Measurements from ENCODE around the gene PGC. TPM values are rescaled to one million over a fixed set of nuclear protein-coding genes. Genes with fewer than 3 reads are reported as not detected.

The PGC gene
- total RNA-seq, 1 experiment from 2014 or later = not detected

GRCh38 chr6:41696788-41697187 is 50.4 kb downstream of the PGC start:
- no peaks in the 10 kb centered on the region for H3K79me1 ChIP-seq (ENCODE audit: insufficient read depth, low read depth, low read length, poor library complexity, severe bottlenecking)
- no peak for DNase-seq
- no CpG with 5 or more reads among the region's 6 CpGs for WGBS (ENCODE audit: extremely low coverage, insufficient read length, low lambda C conversion rate)
- no peaks in the 10 kb centered on the region for H3K23me2 ChIP-seq (ENCODE audit: insufficient read length, low read depth, low read length, poor library complexity, severe bottlenecking)
- H3K4ac ChIP-seq (ENCODE audit: low read depth, low read length) = no peak overlapping the region
- Mint-ChIP-seq H3K4me1 (peaks cover 23% of the 10 kb centered on the region in 2 experiments), H3K36me3 (ENCODE audit: insufficient read depth in 1 of 3, low read depth in 3 of 3) (no peaks in the 10 kb centered on the region; a peak in 1 of 7 replicates), H3K27ac (no peak overlapping the region; a peak in 1 of 7 replicates), H3K9me3 (no peaks in the 10 kb centered on the region), H3K27me3 (ENCODE audit: low read depth) (peaks cover 4% of the 10 kb centered on the region), H3K4me3 (no peak overlapping the region)
- no peak overlapping the region for H2AFZ ChIP-seq (ENCODE audit: low read length)
- no peak overlapping the region for H2BK15ac ChIP-seq (ENCODE audit: low read depth, low read length)
- no peak overlapping the region for H2AK5ac ChIP-seq (ENCODE audit: insufficient read length, low read length)
- H3K4me2 ChIP-seq (ENCODE audit: insufficient read depth, insufficient read length, low read length) = no peak overlapping the region
- H3K9me3 ChIP-seq (ENCODE audit: control insufficient read depth, low read depth, low read length) = no peaks in the 10 kb centered on the region
- H3T11ph ChIP-seq (ENCODE audit: low read length) = no peak overlapping the region
- H4K20me1 ChIP-seq (ENCODE audit: control insufficient read depth, insufficient read depth, insufficient read length) = peaks cover 4% of the 10 kb centered on the region
- H3K18ac ChIP-seq (ENCODE audit: insufficient read length, low read depth, low read length) = no peak overlapping the region
- no peak overlapping the region for H3K14ac ChIP-seq (ENCODE audit: insufficient read depth, low read length)
- H4K8ac ChIP-seq (replicated peaks; ENCODE audit: insufficient read length, low read depth, low read length) = no peak overlapping the region
- no peaks in the 10 kb centered on the region for H3K27me3 ChIP-seq (ENCODE audit: insufficient read depth, low read length)
- no peak overlapping the region for H2BK12ac ChIP-seq (ENCODE audit: insufficient read length, low read depth, low read length)
- TF ChIP-seq CTCF (conservative IDR thresholded peaks at IDR 0.05) = no peak
- H4K5ac ChIP-seq (ENCODE audit: insufficient read length, low read depth, low read length) = no peak overlapping the region
- H2BK20ac ChIP-seq (ENCODE audit: low read depth, low read length, poor library complexity, severe bottlenecking) = no peak overlapping the region
- no peak overlapping the region for H2BK120ac ChIP-seq (ENCODE audit: low read depth, low read length, poor library complexity, severe bottlenecking)
- H3K79me2 ChIP-seq (ENCODE audit: insufficient read depth, low read length) = no peaks in the 10 kb centered on the region
- no peak overlapping the region for H3K23ac ChIP-seq (ENCODE audit: insufficient read length, low read depth, low read length)
- no peak overlapping the region for H4K91ac ChIP-seq (ENCODE audit: insufficient read length, low read depth, low read length)
- no peak overlapping the region for H3K27ac ChIP-seq (ENCODE audit: insufficient read length, low read depth, low read length)
- no peak overlapping the region for H3K9ac ChIP-seq (ENCODE audit: extremely low read depth, insufficient read length, low read length)
- no peak overlapping the region for H2BK5ac ChIP-seq (ENCODE audit: insufficient read length, low read length)
- H3K56ac ChIP-seq (ENCODE audit: insufficient read length, low read depth, low read length) = no peak overlapping the region
- H3K4me1 ChIP-seq (ENCODE audit: insufficient read depth, low read length) = no peaks in the 10 kb centered on the region

All from H9 (cell line).